ENCODE measurements around the gene GFI1B.
"Not testable (repeated sequence)": the region's sequence is repeated elsewhere in the genome, so short reads cannot be mapped to it uniquely, and the experiment has no call there.

The GFI1B gene

DNA sequence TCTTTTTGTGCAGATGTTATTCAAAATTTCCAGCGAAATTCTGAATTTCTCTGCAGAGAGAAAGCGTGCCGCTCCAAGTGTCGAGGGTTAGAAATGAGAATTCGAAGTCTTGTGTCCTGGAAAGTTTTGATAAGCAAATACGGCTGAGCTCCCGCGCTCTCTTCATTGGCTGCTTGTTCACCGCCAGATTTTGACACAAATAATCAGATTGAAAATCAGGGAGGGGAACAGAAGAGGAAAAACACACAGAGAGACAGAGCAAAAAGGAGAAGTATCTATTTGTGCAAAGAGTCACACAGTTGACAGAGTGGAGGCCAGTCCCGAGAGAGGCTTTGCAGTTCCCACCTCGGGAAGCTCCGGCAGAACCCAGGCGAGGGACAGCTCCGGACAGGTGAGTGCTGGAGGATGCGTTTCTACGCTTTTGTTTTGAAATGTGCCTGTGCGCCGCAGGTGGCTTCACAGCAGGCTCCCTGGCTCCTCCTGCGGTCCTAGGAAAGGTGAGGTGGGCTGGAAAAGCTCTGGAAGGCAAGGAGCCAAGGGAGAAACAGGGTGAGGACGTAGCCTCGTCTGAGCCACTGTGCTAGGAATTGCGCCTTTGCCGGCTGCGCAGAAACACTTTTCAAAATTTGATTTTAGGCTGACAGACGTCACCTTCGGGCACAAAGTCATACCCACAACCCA is at the start of gene GFI1B:
TSS of gene GFI1B (plus strand) at position 244 of the 681 bp plus-strand sequence. CDS start 7,985 bp downstream, outside the sequence.
- DNase-seq (ENCODE audit: low read depth, low spot score), result no peak

DNA sequence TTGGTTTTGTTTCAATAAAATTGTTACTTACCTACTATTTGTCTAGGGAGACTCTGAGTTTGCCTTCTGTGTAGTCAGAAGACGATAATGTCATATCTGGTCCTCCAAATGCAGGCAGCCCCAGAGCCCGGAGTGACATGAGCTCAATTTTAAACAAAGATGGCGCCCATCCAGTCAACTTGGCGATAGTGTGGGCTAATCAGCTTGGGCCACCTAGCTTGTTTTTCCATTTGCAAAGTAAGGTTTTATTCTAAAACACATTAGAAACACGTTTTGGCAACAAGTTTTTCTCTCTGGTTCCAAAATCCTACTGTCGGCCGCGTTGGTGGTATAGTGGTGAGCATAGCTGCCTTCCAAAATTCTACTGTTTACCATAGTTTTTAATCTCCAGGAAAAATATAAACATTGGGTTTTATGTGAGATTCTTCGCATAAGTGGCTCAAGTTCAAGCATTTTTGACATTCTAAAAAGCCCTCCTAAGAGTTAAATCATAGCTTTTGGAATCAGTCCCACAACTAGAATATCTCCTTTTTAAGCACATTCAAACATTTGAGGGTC is 47.2 kb upstream of the GFI1B start:
- DNase-seq (ENCODE audit: low read depth, low spot score), result no peak

DNA sequence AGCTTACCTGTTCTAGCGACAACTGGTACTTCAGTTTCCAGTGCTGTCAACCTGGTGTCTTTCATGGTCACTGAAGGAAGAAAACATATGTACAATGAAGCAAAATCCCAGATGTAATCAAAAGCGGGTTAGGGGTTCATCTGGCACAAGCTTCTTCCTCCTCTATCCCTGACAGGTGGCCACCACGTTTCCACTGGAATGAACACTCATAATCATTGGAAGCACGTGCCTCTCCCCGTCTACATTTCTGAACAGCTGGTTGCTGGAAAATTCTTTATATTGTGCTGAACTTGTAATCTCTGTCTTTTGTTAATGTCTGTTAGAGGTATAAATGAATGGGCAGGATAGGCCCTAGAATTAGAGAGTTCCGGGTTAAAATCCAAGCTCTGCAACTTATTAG is 43.5 kb upstream of the GFI1B start:
- no peak for DNase-seq (ENCODE audit: low read depth, low spot score)

DNA sequence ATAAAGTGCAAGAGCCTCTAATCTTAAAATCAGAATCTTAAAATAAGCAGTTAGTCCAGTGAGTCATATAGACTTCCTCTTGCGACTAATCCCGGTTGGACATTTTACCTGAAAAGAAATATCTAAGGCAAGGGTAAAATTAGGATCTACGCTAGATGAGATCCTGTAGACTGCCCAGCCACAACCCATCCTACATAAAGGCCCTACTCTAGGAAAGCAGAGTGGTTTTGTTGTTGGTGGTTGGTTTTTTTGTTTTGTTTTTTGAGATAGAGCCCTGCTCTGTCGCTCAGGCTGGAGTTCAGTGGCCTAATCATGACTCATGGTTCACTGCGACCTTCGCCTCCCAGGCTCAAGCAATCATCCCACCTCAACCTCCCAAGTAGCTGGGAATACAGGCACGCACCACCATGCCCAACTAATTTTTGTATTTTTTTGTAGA is 41.0 kb upstream of the GFI1B start:
- DNase-seq (ENCODE audit: low read depth, low spot score), result no peak

DNA sequence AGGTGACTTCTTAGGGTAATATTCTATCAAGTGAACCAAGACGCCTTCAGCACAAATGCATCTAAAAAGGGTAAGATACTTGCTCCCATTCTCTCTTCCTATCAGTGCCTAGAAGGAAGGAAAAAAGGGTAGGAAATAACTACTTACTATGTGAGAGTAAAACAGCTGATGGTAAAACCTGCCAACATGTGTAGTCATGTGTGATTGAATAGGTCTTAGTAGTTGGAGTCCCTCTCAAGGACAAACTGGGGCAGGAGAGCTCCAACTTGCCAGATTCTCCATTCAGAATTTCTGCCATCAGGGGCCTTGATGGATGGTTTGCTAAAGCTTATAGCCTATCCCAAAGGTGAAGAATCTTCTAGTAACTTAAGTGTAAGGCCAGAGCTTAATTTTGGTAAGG is 39.3 kb upstream of the GFI1B start:
- no peak for DNase-seq (ENCODE audit: low read depth, low spot score)

DNA sequence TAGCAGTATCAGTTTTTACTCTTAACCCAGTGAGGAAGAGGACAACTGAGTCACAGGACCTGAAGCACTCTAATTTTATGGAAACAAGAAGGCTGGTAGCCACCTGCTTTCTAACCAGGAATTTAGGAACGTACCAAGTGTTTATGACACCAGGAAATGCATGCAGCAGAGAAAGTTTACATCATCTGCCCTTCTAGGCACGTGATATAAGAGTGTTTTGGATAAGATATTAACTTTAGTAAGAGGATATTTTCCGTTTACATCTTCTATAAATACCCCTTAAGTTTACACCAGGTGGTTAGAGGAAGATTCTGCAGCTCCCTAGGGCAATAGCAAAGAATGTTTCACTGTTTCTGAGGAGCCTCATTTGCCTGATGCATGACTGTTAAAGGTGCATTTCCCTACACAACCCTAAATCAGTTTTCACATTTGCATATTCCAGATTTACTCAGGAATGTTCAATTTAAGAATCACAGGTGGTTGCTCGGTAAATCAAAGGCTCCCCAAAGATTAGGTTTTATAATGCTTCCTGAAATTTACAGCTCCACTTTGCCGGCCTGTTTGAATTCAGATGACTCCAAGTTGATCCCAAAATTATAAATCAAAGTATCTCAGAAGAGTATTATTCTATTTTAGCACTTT is 35.8 kb upstream of the GFI1B start:
- no peak for DNase-seq (ENCODE audit: low read depth, low spot score)

DNA sequence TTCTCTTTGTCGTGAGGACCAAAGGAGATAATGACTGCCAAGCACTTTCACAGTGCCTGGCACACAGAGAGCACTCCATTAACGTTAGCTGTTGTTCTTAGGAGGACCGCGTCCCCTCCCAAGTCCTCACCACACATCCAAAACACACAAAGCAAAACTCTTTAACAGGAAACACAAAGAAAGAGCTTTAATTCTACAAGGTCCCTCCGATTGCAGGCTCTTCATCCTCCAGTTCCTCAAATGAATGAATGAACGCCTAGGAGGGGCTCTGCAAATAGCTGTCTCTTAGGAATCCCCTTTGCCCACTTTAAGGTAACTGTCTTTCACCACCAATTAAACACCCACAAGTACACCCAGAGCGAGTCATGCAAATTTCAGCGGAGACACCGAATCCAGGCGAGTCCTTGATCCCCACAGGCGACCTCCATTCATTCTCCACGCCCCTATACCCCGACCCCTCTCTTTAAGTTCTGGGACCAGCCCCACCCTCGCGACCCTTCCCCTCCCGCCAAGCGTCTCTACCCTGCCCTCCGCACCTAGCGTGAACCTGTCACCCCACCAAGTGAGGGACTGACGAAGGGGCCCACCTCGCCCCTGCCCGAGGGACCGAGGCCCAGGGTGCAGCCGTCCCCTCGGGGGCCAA is 34.7 kb upstream of the GFI1B start:
- no peak for DNase-seq (ENCODE audit: low read depth, low spot score)

DNA sequence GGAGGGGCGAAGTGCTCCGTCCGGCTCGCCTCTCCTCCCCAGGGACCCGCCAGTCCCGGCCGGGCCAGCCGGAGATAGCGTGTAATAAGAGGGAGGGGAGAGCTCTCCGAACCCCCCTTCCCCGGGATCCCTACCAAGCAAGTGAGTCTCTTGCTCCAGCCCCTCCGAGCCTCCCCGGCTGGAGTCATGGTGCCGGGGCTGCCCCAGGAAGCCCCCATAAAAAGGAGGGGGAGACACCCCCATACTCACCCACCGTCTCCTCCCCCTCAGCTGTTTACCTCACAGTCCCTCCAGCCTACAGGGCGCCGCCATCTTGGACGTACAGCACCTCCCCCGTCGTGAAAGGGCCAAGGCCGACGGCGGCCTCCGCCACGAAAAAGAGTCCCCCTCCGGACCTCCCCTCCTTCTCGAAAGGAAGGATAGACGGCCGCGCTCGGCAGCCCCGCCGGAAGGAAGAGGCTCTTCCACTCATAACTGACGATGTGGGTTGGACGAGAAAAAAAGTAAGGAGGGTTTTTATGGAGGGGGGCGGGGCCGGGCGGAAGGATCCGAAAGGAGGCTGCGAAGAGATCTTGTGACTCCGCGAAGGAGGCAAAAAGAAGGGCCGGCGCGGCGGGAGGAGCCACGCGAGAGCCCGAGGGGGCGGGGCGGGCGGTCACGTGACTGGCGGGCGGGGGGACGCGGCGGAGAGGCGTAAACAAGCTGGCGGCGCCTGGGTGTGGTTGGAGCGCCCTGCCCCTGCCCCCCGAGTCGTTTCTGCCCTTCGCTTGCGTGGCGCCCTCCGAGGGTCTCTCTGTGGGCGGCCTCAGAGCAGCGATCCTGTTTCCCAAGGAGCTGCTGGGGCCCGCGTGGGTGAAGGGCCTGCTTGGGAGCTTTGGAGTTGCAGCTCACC is 34.0 kb upstream of the GFI1B start, which contains the start of gene TSC1:
TSS of gene TSC1 (minus strand) at position 323 of the 892 bp plus-strand sequence. CDS start 15,744 bp downstream, outside the sequence.
- DNase-seq (ENCODE audit: low read depth, low spot score), result peak; percentile 85

DNA sequence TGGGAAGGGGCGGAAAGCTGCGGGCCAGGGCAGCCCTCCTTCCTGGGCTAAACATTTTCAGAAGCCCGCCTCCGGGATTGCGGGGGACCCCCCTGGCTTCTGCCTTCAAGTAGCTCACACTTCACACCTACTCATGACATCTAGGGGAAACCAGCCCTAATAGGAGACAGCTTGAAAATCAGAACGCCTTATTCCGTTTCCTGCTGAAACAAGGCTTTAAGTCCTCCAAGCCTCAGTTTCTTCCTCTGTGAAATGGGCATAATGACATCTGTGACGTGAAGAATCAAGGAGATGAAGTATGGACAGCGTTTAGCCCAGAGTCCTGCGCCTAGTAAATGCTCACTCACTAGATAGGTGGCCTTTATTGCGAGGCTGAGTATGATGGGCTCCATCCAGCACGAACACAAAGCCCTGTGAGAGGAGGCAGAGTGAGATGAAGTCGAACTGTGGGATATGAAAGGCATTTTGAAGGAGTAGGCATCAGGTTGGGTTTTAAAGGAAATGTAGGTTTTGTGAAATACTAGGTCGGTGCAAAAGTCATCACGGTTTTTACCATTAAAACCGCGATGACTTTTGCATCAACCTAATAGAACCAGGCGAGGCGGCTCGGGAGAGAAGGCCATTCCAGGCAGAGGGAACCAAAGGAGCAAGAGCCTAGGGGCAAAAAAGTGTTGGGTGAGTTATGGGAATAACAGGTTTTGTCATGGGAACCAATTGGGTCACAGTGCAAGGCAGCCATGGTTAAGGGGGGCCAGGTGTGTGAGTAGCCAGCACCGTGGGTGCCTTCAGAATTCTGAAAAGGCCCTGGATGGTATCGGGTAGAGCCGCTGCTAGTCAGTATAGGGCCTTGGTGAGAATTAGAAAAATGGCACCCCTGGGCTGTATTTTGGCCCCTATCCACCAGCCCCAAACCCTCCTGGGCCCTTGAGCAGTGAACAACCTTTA is 33.0 kb upstream of the GFI1B start:
- no peak for DNase-seq (ENCODE audit: low read depth, low spot score)

DNA sequence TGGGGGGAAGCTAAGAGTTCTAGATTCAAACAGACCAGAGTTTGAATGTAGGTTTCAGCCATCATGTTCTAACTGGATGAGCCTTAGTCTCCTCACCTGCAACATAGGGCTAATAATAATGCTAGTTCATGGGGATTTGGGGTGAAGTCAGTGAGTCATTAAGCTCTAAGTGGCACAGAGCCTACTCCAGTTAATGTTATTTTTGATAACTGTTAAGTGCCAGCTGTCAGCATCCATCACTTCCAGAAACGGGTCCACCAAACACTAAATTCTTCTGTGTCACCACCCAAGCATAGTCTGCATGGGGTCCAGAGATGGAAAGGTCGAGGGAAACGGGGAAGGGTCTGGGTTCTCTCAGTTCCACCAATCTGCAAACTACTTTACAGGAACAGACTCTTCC is 32.3 kb upstream of the GFI1B start:
- no peak for DNase-seq (ENCODE audit: low read depth, low spot score)

DNA sequence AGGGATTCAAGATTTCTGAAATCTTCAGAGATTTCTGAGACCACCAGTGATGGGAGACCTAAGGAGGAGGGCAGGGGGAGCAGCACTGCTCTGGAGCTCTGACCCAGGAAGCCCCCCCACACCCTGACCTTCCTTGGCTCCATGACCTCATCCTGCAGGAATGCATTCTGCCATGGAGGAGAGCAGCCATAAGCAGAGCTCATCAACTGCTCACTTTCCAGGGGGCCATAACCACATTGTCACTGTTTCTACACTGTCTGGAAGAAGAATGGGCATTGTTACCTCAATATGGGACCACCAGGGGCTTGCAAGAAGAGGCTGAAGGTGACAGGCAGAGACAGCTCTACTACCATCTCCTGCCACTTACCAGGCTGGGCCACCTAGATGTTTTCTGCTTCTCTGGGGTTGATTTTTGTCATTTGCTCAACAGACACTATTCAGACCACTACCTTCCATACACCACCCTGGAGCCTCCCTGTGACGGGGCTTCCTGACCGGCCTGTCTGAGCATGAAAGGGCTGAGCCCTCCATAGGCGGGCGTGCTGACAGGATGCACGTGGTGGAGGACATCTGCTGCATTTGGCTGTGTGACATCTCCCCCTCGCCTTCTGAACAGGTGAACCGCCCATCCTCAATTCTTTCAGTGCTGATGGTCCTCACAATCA is 31.7 kb upstream of the GFI1B start:
- DNase-seq (ENCODE audit: low read depth, low spot score), result no peak

DNA sequence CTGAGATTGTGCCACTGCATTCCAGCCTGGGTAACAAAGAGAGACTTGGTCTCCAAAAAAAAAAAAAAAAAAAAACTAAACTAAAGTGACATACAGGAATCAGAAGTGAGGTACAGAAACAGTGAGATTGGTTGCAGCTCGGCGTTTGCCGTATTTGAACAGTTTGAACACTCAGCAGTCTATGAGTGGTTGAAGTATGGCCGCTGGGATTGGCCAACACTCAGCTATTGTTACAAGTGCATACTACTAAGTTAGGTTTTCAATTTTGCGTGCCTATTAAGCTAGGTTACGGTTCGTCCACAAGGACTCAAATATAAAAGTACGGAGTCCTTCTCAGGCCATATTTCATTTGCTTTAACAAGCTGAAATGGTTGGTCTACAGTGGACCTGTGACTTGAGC is 30.7 kb upstream of the GFI1B start:
- no peak for DNase-seq (ENCODE audit: low read depth, low spot score)

DNA sequence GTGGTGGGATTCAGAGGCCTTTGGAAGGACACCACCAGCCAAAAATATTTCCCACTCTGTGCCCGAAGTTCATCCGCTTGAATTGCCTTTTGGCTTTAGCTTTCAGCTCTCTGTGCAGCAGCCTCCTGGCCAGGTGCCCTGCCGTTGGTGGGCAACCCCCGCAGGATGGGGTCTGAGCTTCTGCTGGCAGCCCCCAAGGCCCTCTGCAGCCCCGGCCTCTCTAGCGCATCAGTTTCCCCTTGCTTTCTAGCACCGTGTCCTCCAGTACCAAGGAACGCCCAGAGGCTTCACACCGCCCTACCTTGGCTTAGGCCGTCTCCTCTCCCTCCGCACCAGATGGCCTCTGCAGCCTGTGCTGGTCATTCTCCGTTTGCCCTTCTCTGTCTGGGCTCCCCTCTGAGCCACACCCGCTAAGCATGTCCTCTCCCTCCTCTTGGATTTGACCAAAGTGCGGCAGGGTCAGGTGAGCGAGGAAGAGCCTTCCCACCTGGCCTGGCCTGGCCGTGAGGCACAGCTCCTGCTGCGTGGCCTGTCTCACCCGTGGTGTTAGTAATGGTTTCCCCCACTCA is 29.9 kb upstream of the GFI1B start:
- no peak for DNase-seq (ENCODE audit: low read depth, low spot score)

DNA sequence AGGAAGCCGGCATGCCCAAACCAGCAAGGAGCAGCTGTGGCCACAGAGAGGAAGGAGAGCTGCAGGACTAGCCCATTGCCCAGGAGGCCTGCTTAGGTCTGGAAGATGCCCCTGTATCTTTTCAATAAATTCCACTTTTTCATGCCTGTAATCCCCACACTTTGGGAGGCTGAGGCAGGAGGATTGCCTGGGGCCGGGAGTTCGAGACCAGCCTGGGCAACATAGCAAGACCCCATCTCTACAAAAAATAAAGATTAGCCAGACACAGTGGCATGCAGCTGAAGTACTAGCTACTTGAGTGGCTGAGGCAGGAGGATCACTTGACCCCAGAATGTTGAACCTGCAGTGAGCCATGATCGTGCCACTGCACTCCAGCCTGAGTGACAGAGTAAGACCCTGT is 28.8 kb upstream of the GFI1B start:
- DNase-seq (ENCODE audit: low read depth, low spot score), result no peak

DNA sequence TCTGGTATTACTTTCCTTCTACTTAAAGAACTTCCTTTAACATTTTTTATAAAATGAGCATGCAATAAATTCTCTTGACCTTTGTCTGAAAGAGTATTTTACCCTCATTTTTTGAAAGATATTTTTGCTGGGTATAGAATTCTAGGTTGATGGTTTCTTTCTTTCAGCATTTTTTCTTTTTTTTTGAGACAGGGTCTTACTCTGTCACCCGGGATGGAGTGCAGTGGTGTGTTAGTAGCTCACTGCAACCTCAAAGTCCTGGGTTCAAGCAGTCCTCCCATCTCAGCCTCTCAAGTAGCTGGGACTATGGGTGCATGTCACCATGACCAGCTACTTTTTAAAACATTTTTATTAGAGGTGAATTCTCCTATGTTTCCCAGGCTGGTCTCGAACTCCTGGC is 23.4 kb upstream of the GFI1B start:
- DNase-seq (ENCODE audit: low read depth, low spot score), result no peak

DNA sequence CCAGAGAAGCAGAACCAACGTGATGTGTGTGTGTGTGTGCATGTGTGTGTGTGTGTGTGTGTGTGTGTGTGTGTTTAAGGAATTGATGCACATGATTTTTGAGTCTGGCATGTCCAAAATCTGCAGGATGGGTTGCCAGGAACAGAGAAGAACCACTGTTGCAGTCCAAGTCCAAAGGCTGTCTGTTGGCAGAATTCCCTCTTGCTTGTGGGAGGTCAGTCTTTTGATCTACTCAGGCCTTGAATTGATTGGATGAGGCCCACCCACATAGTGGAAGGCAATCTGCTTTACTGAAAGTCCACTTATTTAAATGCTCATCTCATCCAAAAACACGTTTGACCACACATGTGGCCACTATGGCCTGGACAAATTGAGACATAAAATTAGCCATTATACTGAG is 22.7 kb upstream of the GFI1B start:
- DNase-seq (ENCODE audit: low read depth, low spot score), result no peak

DNA sequence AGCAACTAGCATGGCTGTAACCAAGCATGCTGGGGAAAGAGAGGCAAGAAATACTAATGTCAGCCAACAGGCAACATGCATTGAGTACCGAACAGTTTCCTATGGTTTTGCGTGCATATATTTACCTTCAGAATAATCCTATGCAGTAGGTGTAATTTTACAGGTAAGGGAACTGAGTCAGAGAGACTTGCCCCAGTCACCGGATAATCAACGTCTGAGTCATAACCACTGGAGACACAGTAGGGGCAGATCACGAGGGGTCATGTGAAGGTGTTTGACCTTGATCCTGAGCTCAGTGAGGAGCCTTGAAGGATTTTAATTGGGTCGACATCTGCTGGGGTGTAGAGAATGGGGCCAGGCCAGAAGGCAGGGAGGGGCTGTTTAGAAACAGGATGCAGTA is 20.7 kb upstream of the GFI1B start:
- DNase-seq (ENCODE audit: low read depth, low spot score), result no peak

DNA sequence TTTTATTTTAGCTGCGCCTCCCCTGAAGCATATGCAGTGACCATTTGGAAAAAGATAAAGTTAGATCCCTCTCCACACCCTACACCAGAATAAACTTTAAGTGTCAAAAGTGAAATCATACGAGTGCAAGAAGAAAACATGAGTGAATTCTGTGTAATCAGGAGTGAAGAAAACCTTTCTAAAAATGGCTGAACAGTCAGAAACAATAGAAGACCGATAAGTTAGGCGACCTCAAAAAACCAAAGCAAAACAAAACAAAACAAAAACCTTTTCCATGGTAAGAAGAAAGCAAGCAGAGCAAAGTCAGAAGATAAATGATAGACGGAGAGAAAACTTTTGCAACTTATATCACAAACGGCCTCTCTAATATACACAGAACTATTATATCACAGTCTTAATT is 17.5 kb upstream of the GFI1B start:
- DNase-seq (ENCODE audit: low read depth, low spot score), result no peak

DNA sequence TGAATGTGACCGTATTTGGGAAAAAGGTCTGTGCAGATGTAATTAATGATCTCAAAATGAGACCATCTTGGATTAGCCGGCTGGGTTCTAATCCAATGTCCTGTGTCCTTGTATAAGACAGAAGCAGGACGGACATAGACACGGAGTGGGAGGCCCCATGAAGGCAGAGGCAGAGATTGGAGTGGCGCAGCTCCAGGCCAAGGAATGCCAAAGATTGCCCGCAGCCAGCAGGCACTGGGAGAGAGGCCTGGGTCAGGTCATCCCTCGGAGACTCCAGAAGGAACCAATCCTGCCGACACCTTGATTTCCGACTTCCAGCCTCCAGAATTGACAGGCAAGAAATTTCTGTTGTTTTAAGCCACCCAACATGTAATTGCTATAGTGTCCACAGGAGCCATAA is 13.0 kb upstream of the GFI1B start:
- no peak for DNase-seq (ENCODE audit: low read depth, low spot score)

DNA sequence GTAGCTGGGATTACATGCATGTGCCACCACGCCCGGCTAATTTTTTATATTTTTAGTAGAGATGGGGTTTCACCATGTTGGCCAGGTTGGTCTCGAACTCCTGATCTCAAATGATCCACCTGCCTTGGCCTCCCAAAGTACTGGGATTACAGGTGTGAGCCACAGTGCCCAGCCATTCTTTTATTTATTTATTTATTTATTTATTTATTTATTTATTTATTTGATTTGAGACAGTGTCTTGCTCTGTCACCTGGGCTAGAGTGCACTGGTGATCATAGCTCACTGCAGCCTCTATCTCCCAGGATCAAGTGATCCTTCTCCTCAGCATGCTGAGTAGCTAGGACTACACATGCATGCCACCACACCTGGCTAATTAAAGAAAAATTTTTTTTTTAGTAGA is 10.6 kb upstream of the GFI1B start:
- not testable (repeated sequence) for DNase-seq (ENCODE audit: low read depth, low spot score)
